Psoas muscle (tissue), 8 donors: Measurements from ENCODE around the gene DZIP1. TPM values are rescaled to one million over a fixed set of nuclear protein-coding genes. Genes with fewer than 3 reads are reported as not detected.
A peak's percentile ranks its signal among the peaks of the same experiment; 100 is the strongest.

ENCODE experiments used
- ATAC-seq, 4 donors: fragments of 200-7000 bp; cut with Tn5 transposase; one replicate each; pipeline ENCODE4 v1.9.1; 2020; ENCODE audit warnings: moderate library complexity in 3 of 4, mild to moderate bottlenecking in 2 of 4
- DNase-seq, 2 donors: peaks; one replicate each; pipeline ENCODE4 v3.0.0-alpha.2; 2020
- H3K27ac ChIP-seq: fragments of 200-600 bp; one replicate; pipeline ENCODE4 v1.8.0; 2022
- H3K27me3 ChIP-seq, 3 donors: fragments of 200-600 bp in 1 of 3; one replicate each; pipeline versions ENCODE4 v1.6.1 to v1.8.0; 2013 to 2022; ENCODE audit warnings: low read length in 2 of 3, mild to moderate bottlenecking in 2 of 3, moderate library complexity in 1 of 3; ENCODE audit not compliant: insufficient read depth in 3 of 3
- H3K36me3 ChIP-seq, 2 donors: fragments of 200-600 bp in 1 of 2; one replicate each; pipeline versions ENCODE4 v1.6.1 to v1.8.0; 2013 to 2022; ENCODE audit warnings: low read depth in 1 of 2, mild to moderate bottlenecking in 1 of 2, moderate library complexity in 1 of 2; ENCODE audit not compliant: insufficient read depth in 1 of 2
- H3K4me1 ChIP-seq: fragments of 200-600 bp; one replicate; pipeline ENCODE4 v1.8.0; 2022
- H3K4me3 ChIP-seq: fragments of 200-600 bp; one replicate; pipeline ENCODE4 v1.8.0; 2022; ENCODE audit warnings: mild to moderate bottlenecking
- H3K9me3 ChIP-seq: fragments of 200-600 bp; one replicate; pipeline ENCODE4 v1.8.0; 2022
- WGBS, 3 donors: extraction: QIAGEN DNeasy Blood & Tissue Kit; methylation state at CpG; one replicate each; pipeline versions ENCODE4 v1.1.6 to v1.1.7; 2013; 5-methylcytosine and 5-hydroxymethylcytosine counted together
- intact Hi-C, 2 donors: fragments of 100-400 bp; cut with DNase I; formaldehyde crosslinking; loops; one replicate each; pipeline versions ENCODE4 v1.11.0 to v1.14.2; 2022
- polyA plus RNA-seq, 3 donors: library from polyadenylated mRNA; stranded (reverse); fragments of 200-250 nt; gene quantifications; one replicate each; pipeline ENCODE4 v1.2.3, GENCODE V29; 2013
- total RNA-seq, 4 donors: library from RNA; stranded (reverse); fragmentation: NEBNext Ultra II Directional in 2 of 4; extraction: Animal tissue kit (Norgen Biotek cat#: 25700) in 2 of 4; gene quantifications; one replicate each; pipeline versions ENCODE4 v1.2.1 to v1.2.4, GENCODE V29; 2021 to 2023
- TF ChIP-seq, protein P1 (sequence below): fragments of 200-600 bp; IDR thresholded peaks from one replicate; pipeline ENCODE4 v1.8.0; 2022; ENCODE audit warnings: antibody characterized with exemption
- donor health status: healthy with polysubstance abuse.
- donor health status: DM: no; HTN: no; CAD: no; lungs with moderate emphysema.
- donor health status: Bipolar disorder and iron deficiency.
- donor health status: healthy.
- donor health status: DM: yes; HTN: yes; CAD: no.
- donor health status: DM: no; HTN: no; CAD: no.
- donor health status: DM: no; HTN: no; CAD: no.
- donor health status: DM: yes; HTN: yes; CAD: no.

The DZIP1 gene
- total and polyA plus RNA-seq, 7 donors = 0.70 to 2.9 (median 1.8) TPM

GRCh38 chr13:95647321-95647720 lies 2.8 kb upstream of the DZIP1 start:
- H3K4me1 ChIP-seq = peaks cover 1% of the 10 kb centered on the region
- 73 to 76% (median 73%) methylated on average over 6 of the region's 6 CpGs for WGBS, 3 donors
- TF ChIP-seq, protein P1, sequence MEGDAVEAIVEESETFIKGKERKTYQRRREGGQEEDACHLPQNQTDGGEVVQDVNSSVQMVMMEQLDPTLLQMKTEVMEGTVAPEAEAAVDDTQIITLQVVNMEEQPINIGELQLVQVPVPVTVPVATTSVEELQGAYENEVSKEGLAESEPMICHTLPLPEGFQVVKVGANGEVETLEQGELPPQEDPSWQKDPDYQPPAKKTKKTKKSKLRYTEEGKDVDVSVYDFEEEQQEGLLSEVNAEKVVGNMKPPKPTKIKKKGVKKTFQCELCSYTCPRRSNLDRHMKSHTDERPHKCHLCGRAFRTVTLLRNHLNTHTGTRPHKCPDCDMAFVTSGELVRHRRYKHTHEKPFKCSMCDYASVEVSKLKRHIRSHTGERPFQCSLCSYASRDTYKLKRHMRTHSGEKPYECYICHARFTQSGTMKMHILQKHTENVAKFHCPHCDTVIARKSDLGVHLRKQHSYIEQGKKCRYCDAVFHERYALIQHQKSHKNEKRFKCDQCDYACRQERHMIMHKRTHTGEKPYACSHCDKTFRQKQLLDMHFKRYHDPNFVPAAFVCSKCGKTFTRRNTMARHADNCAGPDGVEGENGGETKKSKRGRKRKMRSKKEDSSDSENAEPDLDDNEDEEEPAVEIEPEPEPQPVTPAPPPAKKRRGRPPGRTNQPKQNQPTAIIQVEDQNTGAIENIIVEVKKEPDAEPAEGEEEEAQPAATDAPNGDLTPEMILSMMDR = no peak
- no peak for ATAC-seq
- intact Hi-C loops = no loop called here
- H3K9me3 ChIP-seq = no peaks in the 10 kb centered on the region
- H3K27me3 ChIP-seq = peaks cover 0 to 16% (median 0%) of the 10 kb centered on the region in 3 donors
- H3K4me3 ChIP-seq = no peak overlapping the region
- no peak overlapping the region for H3K27ac ChIP-seq
- no peak for DNase-seq
- H3K36me3 ChIP-seq = no peaks in the 10 kb centered on the region

DNA sequence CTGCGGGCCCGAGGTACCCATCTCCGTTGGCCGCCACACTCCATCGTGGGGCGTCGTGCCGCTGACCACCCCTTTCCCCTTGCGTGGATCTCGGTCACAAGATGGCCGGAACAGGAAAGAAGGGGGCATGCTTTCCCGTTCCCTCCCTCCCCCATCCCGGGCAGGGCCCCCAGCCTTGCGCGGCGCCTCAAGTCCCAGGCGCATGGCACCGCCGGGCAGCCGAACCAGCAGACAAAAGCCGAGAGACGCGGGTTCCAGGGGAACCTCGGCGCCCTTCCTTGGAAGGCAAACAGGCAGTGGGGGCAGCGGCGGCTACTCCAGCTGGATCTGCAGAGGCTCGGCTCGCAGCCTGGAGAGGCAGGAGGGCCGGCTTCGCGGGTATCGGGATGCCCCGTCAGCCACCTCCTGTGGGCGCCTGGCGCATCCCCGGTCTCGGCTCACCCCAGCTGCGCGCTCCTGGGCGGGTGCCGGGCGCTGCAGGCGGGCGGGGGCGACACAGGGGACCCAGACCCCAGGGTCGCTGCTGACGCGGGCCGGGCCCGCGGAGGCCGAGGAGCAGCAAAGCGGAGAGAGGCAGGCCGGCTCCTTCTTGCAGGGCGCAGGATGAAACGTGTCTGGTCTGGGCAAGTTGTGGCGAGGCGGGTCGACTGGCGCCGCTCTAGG lies 439 bp downstream of the DZIP1 start:
- peaks cover 4% of the 10 kb centered on the region for H3K4me1 ChIP-seq
- no peaks in the 10 kb centered on the region for H3K9me3 ChIP-seq
- ATAC-seq = peak; percentile 53 to 74 (median 56)
- 0 to 1% (median 1%) methylated on average over 53 to 62 of the region's 62 CpGs for WGBS, 3 donors
- DNase-seq = peak; percentile 33 to 59
- TF ChIP-seq, protein P1 = no peak
- intact Hi-C loops = no loop called here
- peaks cover 0 to 42% (median 3%) of the 10 kb centered on the region in 3 donors for H3K27me3 ChIP-seq
- H3K4me3 ChIP-seq = peak overlapping the region; percentile 77
- H3K36me3 ChIP-seq = no peaks in the 10 kb centered on the region
- H3K27ac ChIP-seq = peak overlapping the region; percentile 50

- 4 to 6% (median 5%) methylated on average over 15 to 16 of the region's 16 CpGs for WGBS, 3 donors
- TF ChIP-seq, protein P1 = no peak
- no peaks in the 10 kb centered on the region for H3K36me3 ChIP-seq
- ATAC-seq = peak; percentile 9 to 51 (median 30)
- H3K9me3 ChIP-seq = no peaks in the 10 kb centered on the region
- H3K27me3 ChIP-seq = peaks cover 0 to 44% (median 3%) of the 10 kb centered on the region in 3 donors
- peak overlapping the region; percentile 77 for H3K4me3 ChIP-seq
- no peak for DNase-seq
- peaks cover 4% of the 10 kb centered on the region for H3K4me1 ChIP-seq
- intact Hi-C loops = no loop called here
- H3K27ac ChIP-seq = peak overlapping the region; percentile 50
Observed at GRCh38 chr13:95643571-95643935, 953 bp downstream of the DZIP1 start.

DNA sequence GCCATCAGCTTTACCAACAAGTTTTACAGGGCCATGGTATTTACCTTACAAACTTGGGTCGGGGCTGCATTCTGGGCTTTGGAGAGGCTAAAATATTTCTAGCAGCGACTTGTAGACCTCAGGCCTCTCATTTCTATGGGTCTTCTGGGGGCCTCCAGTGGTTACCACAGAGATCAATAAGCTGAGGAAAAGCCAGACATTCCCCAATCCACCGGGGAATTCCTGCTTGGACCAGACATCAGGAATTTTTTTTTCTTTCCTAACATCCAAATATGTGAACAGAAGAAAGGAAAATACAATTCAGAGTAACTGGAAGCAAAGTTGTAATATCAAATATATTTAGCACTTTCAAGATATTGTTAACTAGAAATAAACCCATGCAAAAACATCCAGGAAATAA lies 1.5 kb downstream of the DZIP1 start:
- Histone ChIP-seq H3K4me1 (peaks cover 4% of the 10 kb centered on the region), H3K4me3 (peak overlapping the region; percentile 77), H3K27ac (no peak overlapping the region), H3K36me3 (no peaks in the 10 kb centered on the region), H3K9me3 (no peaks in the 10 kb centered on the region), H3K27me3 (peaks cover 0 to 44% (median 3%) of the 10 kb centered on the region in 3 donors)
- WGBS, 3 donors = 66% methylated on average over 3 of the region's 3 CpGs
- TF ChIP-seq, protein P1 = no peak
- intact Hi-C loops = no loop called here
- no peak for ATAC-seq
- no peak for DNase-seq
